DMS79 (cell line): ENCODE measurements around the gene BORCS6.
A peak's percentile ranks its signal among the peaks of the same experiment; 100 is the strongest.
"Not testable (repeated sequence)": the region's sequence is repeated elsewhere in the genome, so short reads cannot be mapped to it uniquely, and the experiment has no call there.

Experiments used
- DNase-seq: peaks from one replicate; lab custom pipeline; 2025; lab: John Stamatoyannopoulos, UW

BORCS6 gene

GRCh38 chr17:8173056-8173870 is 16.7 kb downstream of the BORCS6 start:
- peak; percentile 95 for DNase-seq

- DNase-seq = not testable (repeated sequence)
Observed at GRCh38 chr17:8170186-8170585, 19.8 kb downstream of the BORCS6 start.

DNA sequence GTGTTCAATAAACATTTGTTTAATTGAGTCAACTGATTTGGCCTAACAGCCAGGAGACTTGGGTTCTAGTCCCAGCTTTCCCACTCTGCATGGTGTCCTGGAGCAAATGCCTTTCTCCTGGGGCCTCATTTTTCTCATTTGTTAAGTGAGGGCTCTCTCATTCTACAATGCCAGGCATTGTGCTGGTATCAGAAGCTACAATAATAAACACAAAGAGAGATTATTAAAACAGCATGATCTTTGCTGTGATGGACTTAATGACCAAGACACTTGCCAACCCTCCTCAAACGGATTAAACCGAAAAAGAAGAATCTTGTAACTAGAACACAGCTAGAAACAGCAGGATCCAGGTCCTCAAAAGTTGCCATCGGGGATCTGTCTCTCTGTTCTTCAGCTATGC is 22.5 kb downstream of the BORCS6 start:
- no peak for DNase-seq

GRCh38 chr17:8166731-8167130 is 23.2 kb downstream of the BORCS6 start:
- DNase-seq = no peak

DNA sequence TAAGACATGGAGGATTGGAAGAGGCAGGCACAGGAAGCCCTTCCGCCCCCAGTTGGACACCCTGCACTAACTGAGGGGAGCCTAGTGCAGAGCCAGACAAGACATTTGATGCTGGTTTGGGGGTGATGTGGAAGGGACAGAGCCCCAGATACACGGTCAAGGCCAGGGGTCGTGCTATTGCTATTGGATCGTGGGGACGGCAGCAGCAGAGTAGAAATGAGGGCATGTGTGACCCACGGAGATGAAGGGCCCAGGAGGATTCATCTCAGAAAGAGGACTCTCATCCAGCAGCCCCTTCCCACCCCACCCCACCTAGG is 25.2 kb downstream of the BORCS6 start:
- DNase-seq = no peak

GRCh38 chr17:8163978-8164814 is 25.8 kb downstream of the BORCS6 start:
- no peak for DNase-seq

DNA sequence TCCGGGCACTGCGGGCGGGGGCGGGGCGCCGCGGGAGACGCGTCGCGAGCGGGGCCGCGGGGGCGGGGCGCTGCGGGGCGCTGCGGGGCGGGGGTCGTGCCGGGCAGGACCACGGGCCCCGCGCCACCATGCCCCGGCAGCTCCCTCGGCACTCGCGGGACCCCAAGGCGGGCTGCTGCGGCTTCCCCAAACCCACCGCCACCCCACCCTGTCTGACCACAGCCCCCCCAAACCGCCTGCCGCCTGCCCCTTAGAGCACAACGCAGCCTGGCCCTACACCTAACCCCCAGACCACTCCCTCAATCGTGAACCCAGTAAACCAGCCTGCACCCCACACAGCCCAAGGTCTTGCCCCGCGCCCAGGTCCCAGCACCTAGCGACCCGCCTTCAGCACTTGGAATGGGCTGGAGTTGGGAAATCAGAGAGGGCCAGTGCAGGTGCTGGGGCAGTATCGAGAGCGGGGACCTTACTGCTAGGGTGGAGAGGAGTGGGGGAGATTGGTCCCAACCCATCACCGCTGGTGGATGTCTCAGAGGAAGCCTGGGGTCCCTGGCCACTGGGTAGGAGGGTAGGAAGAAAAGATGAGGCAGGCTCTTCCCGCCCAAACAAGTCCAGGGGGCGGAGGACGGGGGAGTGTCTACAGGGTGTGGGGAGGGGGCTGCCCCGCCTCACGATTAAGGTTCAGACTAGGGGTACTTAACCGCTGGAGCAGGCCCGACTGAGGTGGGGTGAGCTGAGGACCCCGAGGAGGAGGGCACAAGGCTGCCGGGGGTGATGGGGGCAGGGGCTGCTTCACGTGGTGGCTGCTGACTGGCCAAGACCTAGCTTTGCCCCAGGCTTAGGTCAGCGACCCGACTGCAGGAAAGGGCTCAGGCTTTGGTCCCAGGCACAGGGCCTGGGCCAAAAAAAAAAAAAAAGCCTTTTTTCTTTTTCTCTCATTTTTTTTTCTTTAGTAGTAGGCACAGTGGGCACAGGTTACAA is 26.7 kb downstream of the BORCS6 start:
- no peak for DNase-seq

DNA sequence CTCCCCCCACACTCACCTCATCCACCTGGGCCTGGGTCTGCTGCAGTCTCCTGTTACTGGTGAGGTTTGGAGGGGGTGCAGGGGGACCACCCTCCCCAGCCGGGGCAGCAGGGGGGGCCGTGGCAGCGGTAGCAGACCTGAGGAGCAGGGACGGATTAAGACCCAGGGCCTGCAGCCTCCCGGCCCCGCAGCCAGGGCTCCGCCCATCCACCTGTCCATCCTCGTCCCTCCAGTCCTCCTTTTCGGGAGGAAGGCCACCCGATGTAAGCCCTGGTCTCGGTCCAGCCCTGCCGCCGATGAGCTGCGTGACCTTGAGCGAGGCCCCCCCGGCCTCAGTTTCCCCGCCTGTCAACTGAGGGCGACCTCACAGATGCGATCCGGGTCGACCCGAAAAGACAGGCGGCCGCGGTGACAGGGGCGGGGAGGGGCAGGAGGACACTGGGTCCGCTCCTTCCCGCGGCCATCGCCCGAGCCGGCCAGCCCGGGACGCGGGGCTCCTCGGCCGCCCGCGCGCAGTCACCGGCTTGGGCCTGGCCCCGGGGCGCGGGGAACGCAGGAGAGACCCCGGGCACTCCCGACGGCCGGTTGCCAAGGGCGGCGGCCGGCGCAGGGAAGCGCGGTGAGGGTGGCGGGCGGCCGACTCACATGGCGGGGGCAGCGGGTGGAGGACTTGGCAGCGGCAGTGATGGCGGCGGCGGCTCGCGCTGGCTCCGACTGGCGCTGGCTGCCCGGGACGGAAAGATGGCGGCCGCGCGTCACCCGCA is 27.6 kb downstream of the BORCS6 start, which contains the start of gene VAMP2:
Gene VAMP2, minus strand, starts transcription at position 716 of the 764 bp plus-strand sequence. Its CDS starts 69 bp downstream, at position 647.
- DNase-seq = peak; percentile 15

DNA sequence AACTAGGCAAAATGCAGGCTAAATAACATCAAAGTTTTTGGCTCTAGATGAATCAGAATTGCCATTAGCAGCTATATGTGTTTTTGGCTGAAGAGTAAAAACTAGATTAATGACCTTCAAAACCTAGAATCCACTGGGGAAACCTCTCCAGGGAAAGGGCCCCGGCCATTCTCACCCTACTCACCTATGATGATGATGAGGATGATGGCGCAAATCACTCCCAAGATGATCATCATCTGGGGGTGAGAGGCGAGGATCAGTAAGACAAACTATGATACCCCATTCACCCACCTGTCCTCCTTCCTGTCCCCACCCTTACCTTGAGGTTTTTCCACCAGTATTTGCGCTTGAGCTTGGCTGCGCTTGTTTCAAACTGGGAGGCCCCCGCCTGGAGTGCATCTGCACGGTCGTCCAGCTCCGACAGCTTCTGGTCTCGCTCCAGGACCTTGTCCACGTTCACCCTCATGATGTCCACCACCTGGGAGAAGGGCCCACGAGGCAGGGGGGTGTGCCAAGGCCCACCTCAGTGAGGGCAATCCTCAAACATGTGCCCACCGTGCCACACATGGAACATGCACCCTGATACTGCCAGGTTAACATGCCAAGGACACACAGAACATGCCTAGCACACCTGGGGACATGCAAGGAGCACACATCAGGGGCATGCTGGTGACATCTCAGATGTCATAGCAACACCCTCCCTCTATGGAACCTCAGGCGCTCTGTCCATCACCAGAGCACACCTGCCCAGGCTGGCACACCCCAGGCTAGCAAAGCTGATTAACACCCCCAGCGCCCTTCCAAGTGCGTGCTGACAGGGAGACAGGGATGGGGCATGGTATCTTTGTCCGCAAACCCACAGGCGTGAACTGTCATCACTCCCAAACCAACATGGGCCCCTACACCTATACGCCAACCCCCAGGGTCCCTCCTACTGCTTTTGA is 28.4 kb downstream of the BORCS6 start:
- no peak for DNase-seq

DNA sequence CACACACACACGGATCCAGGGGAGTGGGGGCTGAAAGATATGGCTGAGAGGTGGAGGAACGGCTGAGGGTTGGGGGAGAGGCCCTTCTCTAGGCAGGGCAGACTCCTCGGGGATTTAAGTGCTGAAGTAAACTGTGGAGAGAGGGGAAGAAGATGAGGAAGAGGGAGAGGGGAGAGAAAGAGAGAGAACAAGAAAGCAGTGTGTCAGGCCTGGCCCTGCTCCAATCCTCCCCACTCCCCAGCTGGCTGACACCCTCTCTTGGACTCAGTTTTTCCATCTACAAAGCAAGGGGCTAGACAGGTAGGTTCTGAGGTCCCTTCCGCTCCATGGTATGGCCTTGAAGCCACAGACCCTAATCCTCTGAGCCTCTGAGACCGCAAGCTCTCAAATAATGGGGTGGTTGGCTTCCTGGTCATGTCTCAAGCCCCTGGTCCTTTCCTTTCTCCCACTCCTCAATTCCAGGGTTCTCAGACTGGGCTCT is 29.2 kb downstream of the BORCS6 start:
- no peak for DNase-seq

- no peak for DNase-seq
Observed at GRCh38 chr17:8160224-8160577, 29.8 kb downstream of the BORCS6 start.

GRCh38 chr17:8159459-8160223 is 30.3 kb downstream of the BORCS6 start:
- no peak for DNase-seq

DNA sequence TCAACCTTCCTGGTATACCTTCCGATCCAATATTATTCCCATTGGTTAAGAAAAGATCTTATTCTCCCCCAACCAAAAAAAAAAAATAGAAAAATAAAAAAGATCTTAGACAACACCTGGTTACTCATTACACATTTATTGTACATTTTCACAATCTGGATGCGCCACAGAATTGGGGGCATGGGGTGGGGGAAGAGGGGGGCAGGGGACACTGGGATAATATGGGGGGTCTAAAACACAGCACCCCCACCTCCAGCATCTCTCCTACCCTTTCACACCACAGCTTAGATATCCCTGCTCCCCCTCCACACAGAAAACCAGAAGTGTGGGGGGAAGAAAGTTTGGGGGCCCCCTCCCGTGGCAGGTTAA is 31.0 kb downstream of the BORCS6 start:
- no peak for DNase-seq

- DNase-seq = peak; percentile 29
Observed at GRCh38 chr17:8158267-8159031, 31.5 kb downstream of the BORCS6 start.

DNA sequence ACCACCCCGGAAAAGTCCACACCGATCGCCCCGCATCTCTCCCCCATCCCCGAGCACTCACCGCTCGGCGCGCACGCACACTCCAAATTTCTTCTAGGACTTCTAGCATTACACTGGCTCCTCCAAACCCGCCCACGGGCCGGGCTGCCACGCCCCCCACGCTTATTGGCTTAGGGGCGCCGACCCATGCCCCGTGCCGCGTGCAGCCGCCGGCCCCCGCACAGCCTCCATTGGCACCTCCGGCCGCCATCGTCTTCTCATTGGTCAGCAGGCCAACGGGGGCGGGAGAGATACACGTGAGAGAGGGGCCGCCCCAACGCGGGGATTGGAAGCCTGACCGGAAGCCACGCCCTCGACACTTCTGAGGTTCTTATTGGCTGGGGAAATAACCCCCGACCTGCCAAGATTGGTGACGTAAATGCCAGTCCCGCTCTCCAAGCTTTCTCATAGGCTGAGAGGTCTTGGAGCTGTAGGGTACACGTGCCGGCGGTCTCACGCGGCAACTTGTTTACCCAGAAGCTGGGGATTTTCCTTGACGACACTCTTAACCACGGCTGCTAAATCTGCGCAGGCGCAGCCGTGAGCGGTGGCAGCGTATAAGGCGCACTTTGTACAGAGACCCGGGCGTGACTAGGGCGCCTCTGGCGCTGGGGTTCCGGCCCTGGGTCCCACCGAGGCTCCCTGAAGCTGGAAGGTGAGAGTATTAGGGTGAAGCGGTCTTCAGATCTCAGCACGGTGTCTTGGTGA is 33.6 kb downstream of the BORCS6 start:
- DNase-seq = peak; percentile 100

DNA sequence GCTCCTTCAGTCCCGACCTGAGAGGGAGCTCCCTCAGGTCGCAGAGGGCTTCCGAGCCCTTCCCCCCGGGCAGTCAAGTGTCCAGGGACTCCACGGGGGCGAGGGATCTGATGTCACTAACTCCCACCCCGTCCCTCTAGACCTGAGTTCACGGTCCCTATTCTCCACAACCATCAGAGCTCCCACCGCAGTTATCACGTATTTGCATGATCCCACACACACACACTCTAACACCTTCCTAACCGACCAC is 34.1 kb downstream of the BORCS6 start:
- DNase-seq = no peak

- DNase-seq = no peak
Observed at GRCh38 chr17:8155231-8155995, 34.6 kb downstream of the BORCS6 start.
